GM19467 (cell line): ENCODE measurements around the gene IL1R1.
"Not testable (repeated sequence)": the region's sequence is repeated elsewhere in the genome, so short reads cannot be mapped to it uniquely, and the experiment has no call there.

Experiments used
- ATAC-seq: cut with Tn5 transposase; IDR thresholded peaks from one replicate; pipeline ENCODE4 v1.9.1; 2021; ENCODE audit warnings: mild to moderate bottlenecking, moderate library complexity; ENCODE audit not compliant: unreplicated experiment

The IL1R1 gene

GRCh38 chr2:102110596-102111334, 31.8 kb upstream of the IL1R1 start:
- no peak for ATAC-seq

- no peak for ATAC-seq
These were observed 30.7 kb upstream of the IL1R1 start for GRCh38 chr2:102111823-102112222.

GRCh38 chr2:102112271-102112670, 30.3 kb upstream of the IL1R1 start:
- ATAC-seq = no peak

- no peak for ATAC-seq
These were observed 29.6 kb upstream of the IL1R1 start for GRCh38 chr2:102112692-102113665.

GRCh38 chr2:102114290-102114721, 28.2 kb upstream of the IL1R1 start:
- no peak for ATAC-seq

- ATAC-seq = no peak
These were observed 27.6 kb upstream of the IL1R1 start for GRCh38 chr2:102114851-102115497.

- ATAC-seq = no peak
These were observed 25.7 kb upstream of the IL1R1 start for GRCh38 chr2:102116630-102117471.

GRCh38 chr2:102117472-102117858, 25.1 kb upstream of the IL1R1 start:
- ATAC-seq = no peak

GRCh38 chr2:102119255-102119654, 23.3 kb upstream of the IL1R1 start:
- ATAC-seq = no peak

GRCh38 chr2:102120261-102120660, 22.3 kb upstream of the IL1R1 start:
- ATAC-seq = no peak

GRCh38 chr2:102120701-102121159, 21.8 kb upstream of the IL1R1 start:
- ATAC-seq = no peak

- ATAC-seq = no peak
These were observed 20.4 kb upstream of the IL1R1 start for GRCh38 chr2:102122115-102122514.

GRCh38 chr2:102122909-102123308, 19.6 kb upstream of the IL1R1 start:
- no peak for ATAC-seq

- not testable (repeated sequence) for ATAC-seq
These were observed 18.1 kb upstream of the IL1R1 start for GRCh38 chr2:102124421-102124820.

GRCh38 chr2:102126169-102126568, 16.4 kb upstream of the IL1R1 start:
- ATAC-seq = no peak

GRCh38 chr2:102126660-102127059, 15.9 kb upstream of the IL1R1 start:
- no peak for ATAC-seq

- no peak for ATAC-seq
These were observed 13.5 kb upstream of the IL1R1 start for GRCh38 chr2:102129082-102129481.

- no peak for ATAC-seq
These were observed 12.4 kb upstream of the IL1R1 start for GRCh38 chr2:102129951-102130646.

- no peak for ATAC-seq
These were observed 11.9 kb upstream of the IL1R1 start for GRCh38 chr2:102130647-102130991.

- ATAC-seq = no peak
These were observed 11.0 kb upstream of the IL1R1 start for GRCh38 chr2:102131564-102131963.
